Neural cell (in vitro differentiated cells): ENCODE measurements around the gene ZNF695. TPM values are rescaled to one million over a fixed set of nuclear protein-coding genes. Genes with fewer than 3 reads are reported as not detected.

Experiments used
- H2AFZ ChIP-seq: fragments of 200-600, 300-800 bp; sonication (generic), shearing (Covaris generic); 2 replicates; pipeline ENCODE4 v1.6.0; 2014; ENCODE audit warnings: low read depth, mild to moderate bottlenecking, antibody characterized with exemption, low read length, moderate library complexity
- H3F3A ChIP-seq: fragments of 200-600 bp; shearing (Covaris generic); 2 replicates; pipeline ENCODE4 v1.6.1; 2016; ENCODE audit warnings: mild to moderate bottlenecking, moderate library complexity, mixed read lengths, antibody characterized with exemption, low read length; ENCODE audit not compliant: insufficient read depth, poor library complexity, severe bottlenecking
- H3K27ac ChIP-seq: fragments of 200-600, 300-800 bp; sonication (generic), shearing (Covaris generic); 2 replicates; pipeline ENCODE4 v1.5.1; 2014; ENCODE audit warnings: mild to moderate bottlenecking, low read length, moderate library complexity
- H3K27me3 ChIP-seq: fragments of 300-800, 200-600 bp; sonication (generic), shearing (Covaris generic); 2 replicates; pipeline ENCODE4 v1.6.0; 2014; ENCODE audit warnings: mild to moderate bottlenecking, low read depth, low read length, moderate library complexity; ENCODE audit not compliant: insufficient read depth
- H3K36me3 ChIP-seq: fragments of 300-800, 200-600 bp; sonication (generic), shearing (Covaris generic); 2 replicates; pipeline ENCODE4 v1.5.1; 2014; ENCODE audit warnings: mild to moderate bottlenecking, antibody characterized with exemption, low read length, moderate library complexity; ENCODE audit not compliant: insufficient read depth
- H3K4me2 ChIP-seq: fragments of 300-800, 200-600 bp; sonication (generic), shearing (Covaris generic); 2 replicates; pipeline ENCODE4 v1.6.0; 2014; ENCODE audit warnings: mild to moderate bottlenecking, low read length
- H3K4me3 ChIP-seq: fragments of 300-800, 200-600 bp; sonication (generic), shearing (Covaris generic); 2 replicates; pipeline ENCODE4 v1.5.1; 2014; ENCODE audit warnings: mild to moderate bottlenecking, low read length, moderate library complexity
- H3K79me2 ChIP-seq: fragments of 200-600 bp; shearing (Covaris generic); replicated peaks from 2 replicates; pipeline ENCODE4 v1.6.0; 2014; ENCODE audit warnings: mild to moderate bottlenecking, low read length, moderate library complexity; ENCODE audit not compliant: insufficient read depth
- H3K9ac ChIP-seq: fragments of 300-800, 200-600 bp; sonication (generic), shearing (Covaris generic); 2 replicates; pipeline ENCODE4 v1.6.1; 2016; ENCODE audit warnings: mild to moderate bottlenecking, low read length, mixed read lengths
- H3K9me2 ChIP-seq: fragments of 200-600 bp; shearing (Covaris generic); 2 replicates; pipeline ENCODE4 v1.6.1; 2016; ENCODE audit warnings: mild to moderate bottlenecking, low read length, mixed read lengths; ENCODE audit not compliant: insufficient read depth
- H3K9me3 ChIP-seq: fragments of 200-600, 300-800 bp; sonication (generic), shearing (Covaris generic); 2 replicates; pipeline ENCODE4 v1.6.1; 2016; ENCODE audit warnings: mild to moderate bottlenecking, mixed run types, low read length, moderate library complexity, mixed read lengths
- H4K20me1 ChIP-seq: fragments of 200-600 bp; shearing (Covaris generic); 2 replicates; pipeline ENCODE4 v1.6.1; 2016; ENCODE audit warnings: mild to moderate bottlenecking, mixed run types; ENCODE audit not compliant: insufficient read depth
- CTCF ChIP-seq: fragments of 450-650 bp; IDR thresholded peaks from 2 replicates; pipeline ENCODE4 v1.5.1; 2014; ENCODE audit warnings: antibody characterized with exemption, mild to moderate bottlenecking, moderate library complexity; ENCODE audit not compliant: poor library complexity, severe bottlenecking
- EP300 ChIP-seq: fragments of 450-650 bp; conservative IDR thresholded peaks from 2 replicates; pipeline ENCODE4 v1.6.1; 2014; ENCODE audit warnings: antibody characterized with exemption, mild to moderate bottlenecking, moderate library complexity; ENCODE audit not compliant: poor library complexity, severe bottlenecking
- EZH2 ChIP-seq: fragments of 200-600, 300-800 bp; shearing (Covaris generic), sonication (generic); IDR thresholded peaks from 2 replicates; pipeline ENCODE4 v1.6.1; 2014; ENCODE audit warnings: antibody characterized with exemption, low read length, borderline replicate concordance, mild to moderate bottlenecking; ENCODE audit not compliant: insufficient read depth, poor library complexity, severe bottlenecking
- MXI1 ChIP-seq: fragments of 450-650 bp; conservative IDR thresholded peaks from 2 replicates; pipeline ENCODE4 v1.6.1; 2014; ENCODE audit warnings: antibody characterized with exemption, mild to moderate bottlenecking; ENCODE audit not compliant: poor library complexity, severe bottlenecking
- POLR2AphosphoS5 ChIP-seq: IDR thresholded peaks from 2 replicates; pipeline ENCODE4 v1.6.1; 2012
- RAD21 ChIP-seq: fragments of 450-650 bp; conservative IDR thresholded peaks from 2 replicates; pipeline ENCODE4 v1.6.1; 2014; ENCODE audit warnings: antibody characterized with exemption, mild to moderate bottlenecking, moderate library complexity
- REST ChIP-seq: IDR thresholded peaks from 2 replicates; pipeline ENCODE4 v1.6.1; 2012; ENCODE audit warnings: borderline replicate concordance
- SMC3 ChIP-seq: fragments of 450-650 bp; conservative IDR thresholded peaks from 2 replicates; pipeline ENCODE4 v1.6.1; 2014; ENCODE audit warnings: antibody characterized with exemption, mild to moderate bottlenecking, moderate library complexity; ENCODE audit not compliant: poor library complexity
- TAF1 ChIP-seq: IDR thresholded peaks from 2 replicates; pipeline ENCODE4 v1.6.1; 2012; ENCODE audit warnings: low read depth
- polyA minus RNA-seq: library from RNA; depleted of rRNA, polyadenylated mRNA; stranded (reverse); fragments of >200 nt; gene quantifications from 2 replicates; pipeline ENCODE4 v1.2.3, GENCODE V29; 2014
- polyA plus RNA-seq: library from polyadenylated mRNA; depleted of rRNA; stranded (reverse); fragments of >200 nt; gene quantifications from 2 replicates; pipeline ENCODE4 v1.2.3, GENCODE V29; 2014

ZNF695 gene
- polyA plus RNA-seq: 8.0 and 8.4 TPM in 2 replicates
- polyA minus RNA-seq: 13.7 and 17.0 TPM in 2 replicates

GRCh38 chr1:247007511-247008405 is at the start of gene ZNF695:
Gene ZNF695 (minus strand): TSS chr1:247008057. CDS start chr1:247007908, 149 bp downstream.
- H3K9ac ChIP-seq: peak within 1 kb of the TSS; percentile 69

More at GRCh38 chr1:247007511-247008405, at the start of gene ZNF695:
- Histone ChIP-seq H3K4me2 (peak within 1 kb of the TSS; percentile 41), H3K4me3 (peak within 1 kb of the TSS; percentile 79), H3K79me2 (peaks cover 40% of the 10 kb centered on the region), H3K9me3 (no peaks in the 10 kb centered on the region), H2AFZ (peak within 1 kb of the TSS; percentile 69), H3K9me2 (no peaks in the 10 kb centered on the region), H3K27ac (no peak within 1 kb of the TSS), H3K36me3 (no peaks in the 10 kb centered on the region), H3K27me3 (no peaks in the 10 kb centered on the region), H3F3A (no peaks in the 10 kb centered on the region), H4K20me1 (no peaks in the 10 kb centered on the region)
- TF ChIP-seq TAF1: peak; percentile 23
- peak; percentile 48 for TF ChIP-seq RAD21
- peak; percentile 80 for TF ChIP-seq POLR2AphosphoS5
- no peak for TF ChIP-seq EP300
- no peak for TF ChIP-seq REST
- no peak for TF ChIP-seq EZH2
- TF ChIP-seq CTCF: peak; percentile 26
- TF ChIP-seq MXI1: peak; percentile 94
- no peak for TF ChIP-seq SMC3
